Frontal cortex (tissue), 4 donors: ENCODE measurements around the gene SURF4. TPM values are rescaled to one million over a fixed set of nuclear protein-coding genes. Genes with fewer than 3 reads are reported as not detected.
"Not testable (repeated sequence)": the region's sequence is repeated elsewhere in the genome, so short reads cannot be mapped to it uniquely, and the experiment has no call there.

ENCODE experiments used
- DNase-seq, 2 donors: peaks; one replicate each; pipeline ENCODE4 v3.0.0; 2012; ENCODE audit warnings: low spot score in 2 of 2
- FAIRE-seq: peaks from 2 replicates; lab custom pipeline; 2012; peaks lifted over from hg19 to GRCh38; lab: Jason Lieb, UNC
- small RNA-seq: library from RNA; depleted of rRNA; stranded (forward); fragments of <200 nt; gene quantifications from one replicate; pipeline ENCODE3, GENCODE V24; 2014
- total RNA-seq: library from RNA; depleted of rRNA; stranded (reverse); fragments of >200 nt; gene quantifications from one replicate; pipeline ENCODE4 v1.2.3, GENCODE V29; 2014
- donor health status: control.
- donor health status: control.
- donor health status: control.

The SURF4 gene
- total RNA-seq, 1 donor from 2014 or later = 91.3 TPM

- DNase-seq (no peak), FAIRE-seq (no peak)
Observed at GRCh38 chr9:133321411-133321935, 54.4 kb downstream of the SURF4 start.

DNA sequence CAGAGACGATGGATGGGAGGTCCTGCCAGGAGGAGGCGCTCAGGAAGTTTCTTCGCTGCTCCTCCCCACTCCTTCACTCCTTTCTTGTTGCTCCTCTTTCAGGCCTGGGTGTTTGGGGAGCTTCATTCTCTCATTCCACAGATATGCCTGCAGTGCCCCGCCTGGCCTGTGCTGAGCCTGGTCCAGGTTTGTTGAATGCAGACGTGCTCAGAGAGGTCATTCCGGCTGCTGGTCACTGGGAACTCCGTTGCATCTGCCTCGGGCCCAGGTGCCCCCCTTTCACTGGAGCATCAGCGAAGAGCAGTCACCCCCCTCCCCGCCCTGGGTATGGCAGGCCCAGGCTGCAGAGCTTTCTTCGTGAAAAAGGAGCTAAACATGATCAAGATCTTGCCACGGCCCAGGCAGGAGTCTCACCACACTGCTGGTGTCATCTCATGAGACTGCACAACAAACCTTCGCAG lies 55.4 kb downstream of the SURF4 start:
- FAIRE-seq = no peak
- no peak for DNase-seq

GRCh38 chr9:133317551-133317950 lies 58.3 kb downstream of the SURF4 start:
- DNase-seq, FAIRE-seq: not testable (repeated sequence)

- DNase-seq (no peak), FAIRE-seq (no peak)
Observed at GRCh38 chr9:133315997-133316396, 59.9 kb downstream of the SURF4 start.

Small RNA genes lying within 50 kb of the gene (small RNA-seq; reads per million reads assigned to genes)
- gene RF00019 (not detected), gene SNORD24 (not detected), gene SNORD36A (not detected), gene SNORD36B (not detected), gene SNORD36C (not detected)

Other genes starting within 250 kb of the SURF4 start
- gene GBGT1, start 212.1 kb downstream of the SURF4 start, total RNA-seq = 2.0 TPM
- gene OBP2B, start 166.8 kb downstream of the SURF4 start, total RNA-seq = not detected
- not detected for gene ABO, start 100.9 kb downstream of the SURF4 start, total RNA-seq
- 18.8 TPM for gene SURF6, start 39.9 kb downstream of the SURF4 start, total RNA-seq
- gene MED22, start 27.9 kb downstream of the SURF4 start, total RNA-seq = 15.1 TPM
- 1,196 TPM for gene RPL7A, start 27.8 kb downstream of the SURF4 start, total RNA-seq
- 13.9 TPM for gene SURF1, start 19.6 kb downstream of the SURF4 start, total RNA-seq
- gene SURF2, start 19.5 kb downstream of the SURF4 start, total RNA-seq = 17.1 TPM
- 1.2 TPM for gene STKLD1, start 306 bp upstream of the SURF4 start, total RNA-seq
- gene REXO4, start 42.0 kb upstream of the SURF4 start, total RNA-seq = 13.5 TPM
- gene ADAMTS13, start 46.3 kb upstream of the SURF4 start, total RNA-seq = 2.0 TPM
- 22.8 TPM for gene CACFD1, start 83.9 kb upstream of the SURF4 start, total RNA-seq
- 12.6 TPM for gene SLC2A6, start 103.0 kb upstream of the SURF4 start, total RNA-seq
- gene MYMK, start 148.9 kb upstream of the SURF4 start, total RNA-seq = not detected
- gene ADAMTSL2, start 158.6 kb upstream of the SURF4 start, total RNA-seq = 2.4 TPM
- gene FAM163B, start 233.3 kb upstream of the SURF4 start, total RNA-seq = 12.6 TPM